ENCODE data around the gene SUSD3. TPM values are rescaled to one million over a fixed set of nuclear protein-coding genes. Genes with fewer than 3 reads are reported as not detected.

SUSD3 gene
- total and polyA plus RNA-seq, 2 of the 4 experiments (the other 2 are of a cell fraction): 0.54 to 1.5 TPM

DNA sequence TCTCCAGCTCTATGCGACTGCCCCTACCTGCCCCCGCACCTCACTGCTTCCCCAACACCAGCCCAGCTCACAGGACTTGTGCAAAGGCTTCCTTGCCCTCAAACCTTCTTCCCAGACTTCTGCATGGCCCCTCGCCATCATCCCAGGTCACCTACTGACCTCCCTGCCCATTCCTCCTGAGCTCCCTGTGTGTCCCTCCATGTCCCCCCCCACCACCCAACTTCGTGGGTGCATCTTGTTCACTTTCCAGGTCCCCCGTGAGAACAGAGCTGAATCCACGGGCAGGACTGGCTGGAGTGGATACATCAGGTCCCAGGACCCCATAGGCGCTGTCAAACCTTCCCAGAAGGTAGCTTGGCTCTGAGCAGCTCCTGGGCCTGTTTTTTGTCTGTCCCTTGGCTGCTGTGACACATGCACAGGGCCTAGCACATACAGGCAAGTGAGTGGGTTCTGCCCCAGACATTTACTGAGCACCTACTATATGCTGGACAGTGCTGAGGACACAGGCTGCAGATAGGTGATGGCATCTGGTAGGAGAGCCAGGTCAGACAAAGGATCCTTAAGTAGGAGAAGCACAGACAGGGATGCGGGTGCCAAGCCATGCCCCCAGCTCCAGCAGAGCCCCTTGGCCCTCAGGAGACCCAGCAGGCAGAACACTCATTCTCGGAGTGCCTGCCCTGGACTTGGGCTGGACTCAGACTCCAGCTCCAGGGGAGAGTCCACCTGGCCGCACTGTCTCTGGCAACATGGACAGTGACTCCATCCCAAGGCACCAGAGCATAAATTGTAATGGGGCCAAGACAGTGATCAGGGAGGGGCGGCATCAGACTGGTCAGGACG lies 60.6 kb downstream of the SUSD3 start:
- no TSS peak for BruUV-seq (replicated peaks)
- intact Hi-C loops (cut with micrococcal nuclease) (no loop called here), in situ Hi-C loops (cut with MboI; ENCODE audit: low sequenced_read_pairs) (loop anchor here (10.0 to 25.0 kb wide), 2 partner anchors 336 to 443 kb away; partner anchors contain the start of genes FAM120A and FAM120AOS), dilution Hi-C loops (cut with HindIII; ENCODE audit: low sequenced_read_pairs, unreplicated experiment) (no loop called here)
- Histone ChIP-seq H3K27ac (ENCODE audit: insufficient read depth, low read length) (peak overlapping the region; percentile 74), H3K4me1 (ENCODE audit: control insufficient read depth, insufficient read depth, low read length) (peaks cover 15% of the 10 kb centered on the region), H4K5ac (ENCODE audit: low read depth, low read length) (peak overlapping the region; percentile 44; the same call in 1 of the 2 replicates), H4K8ac (ENCODE audit: low read depth in 2 of 2, low read length in 2 of 2) (peak overlapping the region in 1 of 2 experiments; percentile 79; a peak in 3 of 4 replicates), H3K27me3 (ENCODE audit: control insufficient read depth, insufficient read depth, low read length) (no peaks in the 10 kb centered on the region), H3K9me3 (ENCODE audit: control insufficient read depth, insufficient read depth, low read length) (no peaks in the 10 kb centered on the region), H3K14ac (replicated peaks; ENCODE audit: low read depth, low read length) (peak overlapping the region; percentile 82), H3K36me3 (ENCODE audit: control insufficient read depth, insufficient read depth, low read length) (peaks cover 12% of the 10 kb centered on the region; the same call in 1 of the 2 replicates), H2AK9ac (replicated peaks; ENCODE audit: low read depth, low read length, poor library complexity) (peak overlapping the region; percentile 95), H3K56ac (ENCODE audit: extremely low read depth, insufficient read depth, low read length) (no peak overlapping the region), H3K18ac (ENCODE audit: low read depth, low read length) (no peak overlapping the region; the same call in 1 of the 2 replicates), H2BK15ac (ENCODE audit: low read depth, low read length) (no peak overlapping the region), H3K79me1 (ENCODE audit: low read depth in 1 of 2, low read length in 2 of 2) (0 out of 4 replicates have a peak, but pooled peaks cover 0 to 5% of the 10 kb centered on the region in 2 experiments), H3K9me1 (ENCODE audit: insufficient read depth, low read length) (peaks cover 23% of the 10 kb centered on the region), H3K4me2 (ENCODE audit: low read depth, low read length) (no peak overlapping the region), H4K91ac (ENCODE audit: insufficient read depth, low read depth, low read length) (peak overlapping the region; percentile 56), H4K20me1 (ENCODE audit: insufficient read depth, low read length) (no peaks in the 10 kb centered on the region; the same call in 1 of the 2 replicates), H2BK20ac (ENCODE audit: low read depth, low read length) (peak overlapping the region; percentile 81), H3K4me3 (ENCODE audit: insufficient read depth, low read depth, low read length) (no peak overlapping the region), H3K4ac (ENCODE audit: low read depth, low read length) (peak overlapping the region; percentile 89), H3K23ac (ENCODE audit: low read depth, low read length) (0 out of 2 replicates have a peak overlapping the region, but pooled peaks have one; percentile 42), H2BK120ac (ENCODE audit: low read depth, low read length) (peak overlapping the region; percentile 82), H2AFZ (replicated peaks; ENCODE audit: low read length, poor library complexity) (peak overlapping the region; percentile 86), H2AK5ac (ENCODE audit: low read depth, low read length) (peak overlapping the region; percentile 93), H2BK5ac (ENCODE audit: low read depth, low read length, poor library complexity, severe bottlenecking) (peak overlapping the region; percentile 69), H3K9ac (ENCODE audit: low read depth, low read length) (no peak overlapping the region)
- no peak for ATAC-seq (ENCODE audit: low read depth)
- ChIA-PET POLR2A (ENCODE audit: unreplicated experiment) (interaction anchor here (0.6 kb wide), 1 partner anchor 93 kb away, joined by 3 read pairs; no protein-coding TSS in a partner anchor), CTCF (interaction anchor here (1.0 to 1.2 kb wide), 2 partner anchors 10 kb away, joined by 3 to 4 read pairs; no protein-coding TSS in a partner anchor)
- DNase-seq: no peak
- 98% methylated on average over 9 of the region's 12 CpGs; no CpG with 5 or more reads in 1 of the 2 experiments for WGBS, 2 experiments (ENCODE audit: extremely low coverage in 2 of 2, insufficient read length in 1 of 2)
- no peak for TF ChIP-seq RAD21 (IDR thresholded peaks at IDR 0.05; ENCODE audit: low read length)
- 0 out of 2 replicates have a peak, but pooled peaks have one; percentile 28 for TF ChIP-seq POLR2A (IDR thresholded peaks at IDR 0.05; ENCODE audit: low read depth, low read length)
- TF ChIP-seq, protein P1, sequence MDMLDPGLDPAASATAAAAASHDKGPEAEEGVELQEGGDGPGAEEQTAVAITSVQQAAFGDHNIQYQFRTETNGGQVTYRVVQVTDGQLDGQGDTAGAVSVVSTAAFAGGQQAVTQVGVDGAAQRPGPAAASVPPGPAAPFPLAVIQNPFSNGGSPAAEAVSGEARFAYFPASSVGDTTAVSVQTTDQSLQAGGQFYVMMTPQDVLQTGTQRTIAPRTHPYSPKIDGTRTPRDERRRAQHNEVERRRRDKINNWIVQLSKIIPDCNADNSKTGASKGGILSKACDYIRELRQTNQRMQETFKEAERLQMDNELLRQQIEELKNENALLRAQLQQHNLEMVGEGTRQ (IDR thresholded peaks at IDR 0.05; ENCODE audit: low read depth, low read length): no peak
- TF ChIP-seq CHD1 (IDR thresholded peaks at IDR 0.05; ENCODE audit: low read depth, low read length): no peak
